ENCODE data around the gene FILIP1. TPM values are rescaled to one million over a fixed set of nuclear protein-coding genes. Genes with fewer than 3 reads are reported as not detected.

FILIP1 gene
- total RNA-seq, 1 donor: under 0.01 TPM

DNA sequence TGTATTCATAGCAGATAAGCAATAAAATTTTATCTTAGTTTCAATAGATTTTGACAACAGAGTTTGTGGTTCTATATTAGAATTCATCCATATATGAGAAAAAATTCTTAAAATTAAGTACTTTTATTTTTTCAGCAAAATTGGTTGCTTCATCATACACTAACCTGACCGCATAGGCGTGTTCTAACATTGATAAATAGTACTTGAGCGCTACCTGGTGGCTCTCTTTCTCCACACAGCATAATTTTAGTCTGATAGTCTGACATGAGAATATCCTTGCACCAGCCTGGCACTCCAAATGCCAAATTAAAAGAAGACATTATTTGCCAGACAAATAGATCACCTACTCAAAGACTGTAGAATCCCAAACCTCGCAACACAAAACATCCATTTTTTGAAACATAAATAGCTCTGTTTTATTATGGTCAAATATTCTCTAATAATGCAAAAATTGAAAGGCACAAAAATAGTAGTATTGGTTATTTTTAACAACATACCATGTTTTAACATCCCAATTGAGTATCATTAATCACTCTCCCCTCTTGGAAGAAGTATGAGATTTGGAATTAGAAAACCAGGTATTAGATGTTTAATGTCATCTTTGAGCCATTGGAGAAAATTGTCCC, 33.0 kb upstream of the FILIP1 start:
- DNase-seq (ENCODE audit: insufficient read length, low spot score, missing footprints): no peak
- Histone ChIP-seq H3K9me3 (ENCODE audit: low read depth, low read length) (no peaks in the 10 kb centered on the region), H3K4me1 (ENCODE audit: insufficient read depth, low read length) (peaks cover 6% of the 10 kb centered on the region), H3K36me3 (ENCODE audit: insufficient read depth, low read length) (no peaks in the 10 kb centered on the region), H3K27ac (ENCODE audit: low read depth, low read length) (no peak overlapping the region), H4K20me1 (ENCODE audit: insufficient read depth, low read length) (no peaks in the 10 kb centered on the region), H3K79me2 (ENCODE audit: insufficient read depth, low read length) (no peaks in the 10 kb centered on the region), H2AFZ (ENCODE audit: low read length) (no peak overlapping the region), H3K27me3 (ENCODE audit: insufficient read depth, low read length) (peaks cover 5% of the 10 kb centered on the region), H3K4me2 (ENCODE audit: insufficient read depth, low read length) (no peak overlapping the region), H3K4me3 (ENCODE audit: insufficient read depth, low read length) (no peak overlapping the region)
- peak; percentile 72 for TF ChIP-seq CTCF (IDR thresholded peaks at IDR 0.05; ENCODE audit: extremely low read depth, low read depth, low read length)

DNA sequence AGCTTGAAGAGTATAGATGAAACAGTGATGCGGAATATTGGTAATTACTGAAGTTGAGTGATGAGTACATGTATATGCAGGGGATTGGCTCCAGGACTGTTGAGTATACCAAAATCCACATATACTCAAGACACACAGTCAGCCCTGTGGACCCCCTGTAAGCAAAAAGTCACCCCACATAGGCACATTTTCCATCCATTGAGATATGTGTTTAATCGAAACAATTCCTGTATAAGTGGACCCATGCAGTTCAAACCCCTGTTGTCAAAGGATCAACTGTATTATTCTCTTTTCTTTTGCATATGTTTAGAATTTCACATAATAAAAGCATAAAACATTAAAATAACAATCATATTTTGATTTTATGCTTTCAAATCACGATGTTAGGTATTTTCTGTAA, 32.1 kb upstream of the FILIP1 start:
- DNase-seq (ENCODE audit: insufficient read length, low spot score, missing footprints): no peak

GRCh38 chr6:75524322-75524972, 30.8 kb upstream of the FILIP1 start:
- no peak overlapping the region for H3K27ac ChIP-seq (ENCODE audit: low read depth, low read length)

More for the DNA sequence above, 32.1 kb upstream of the FILIP1 start:
- H3K9me3 ChIP-seq (ENCODE audit: low read depth, low read length): no peaks in the 10 kb centered on the region
- peaks cover 6% of the 10 kb centered on the region for H3K4me1 ChIP-seq (ENCODE audit: insufficient read depth, low read length)
- no peak overlapping the region for H2AFZ ChIP-seq (ENCODE audit: low read length)
- H3K36me3 ChIP-seq (ENCODE audit: insufficient read depth, low read length): no peaks in the 10 kb centered on the region
- no peak overlapping the region for H3K4me2 ChIP-seq (ENCODE audit: insufficient read depth, low read length)
- no peak overlapping the region for H3K27ac ChIP-seq (ENCODE audit: low read depth, low read length)
- no peak overlapping the region for H3K4me3 ChIP-seq (ENCODE audit: insufficient read depth, low read length)
- H3K27me3 ChIP-seq (ENCODE audit: insufficient read depth, low read length): peaks cover 5% of the 10 kb centered on the region
- TF ChIP-seq CTCF (IDR thresholded peaks at IDR 0.05; ENCODE audit: extremely low read depth, low read depth, low read length): no peak
- no peaks in the 10 kb centered on the region for H3K79me2 ChIP-seq (ENCODE audit: insufficient read depth, low read length)
- no peaks in the 10 kb centered on the region for H4K20me1 ChIP-seq (ENCODE audit: insufficient read depth, low read length)

More at GRCh38 chr6:75524322-75524972, 30.8 kb upstream of the FILIP1 start:
- TF ChIP-seq CTCF (IDR thresholded peaks at IDR 0.05; ENCODE audit: extremely low read depth, low read depth, low read length): no peak
- H3K4me2 ChIP-seq (ENCODE audit: insufficient read depth, low read length): peak overlapping the region; percentile 68
- H4K20me1 ChIP-seq (ENCODE audit: insufficient read depth, low read length): no peaks in the 10 kb centered on the region
- peaks cover 6% of the 10 kb centered on the region for H3K4me1 ChIP-seq (ENCODE audit: insufficient read depth, low read length)
- peak; percentile 62 for DNase-seq (ENCODE audit: insufficient read length, low spot score, missing footprints)
- peak overlapping the region; percentile 4 for H3K4me3 ChIP-seq (ENCODE audit: insufficient read depth, low read length)
- no peak overlapping the region for H2AFZ ChIP-seq (ENCODE audit: low read length)
- H3K36me3 ChIP-seq (ENCODE audit: insufficient read depth, low read length): no peaks in the 10 kb centered on the region
- H3K9me3 ChIP-seq (ENCODE audit: low read depth, low read length): no peaks in the 10 kb centered on the region
- H3K27me3 ChIP-seq (ENCODE audit: insufficient read depth, low read length): peaks cover 5% of the 10 kb centered on the region
- H3K79me2 ChIP-seq (ENCODE audit: insufficient read depth, low read length): no peaks in the 10 kb centered on the region
